H1 (cell line): ENCODE results near the gene PASK. TPM values are rescaled to one million over a fixed set of nuclear protein-coding genes. Genes with fewer than 3 reads are reported as not detected.

Experiments used
- RBBP5 ChIP-seq: IDR thresholded peaks from 2 replicates; pipeline ENCODE4 v1.7.1; 2012; ENCODE audit warnings: low read depth, mild to moderate bottlenecking, inconsistent platforms, low read length, moderate library complexity, borderline replicate concordance
- YY1 ChIP-seq: IDR thresholded peaks from 2 replicates; pipeline ENCODE4 v1.6.1; 2011; ENCODE audit warnings: low read depth, mild to moderate bottlenecking, low read length
- polyA plus RNA-seq, 7 experiments: library from polyadenylated mRNA; depleted of rRNA in 3 of 7; stranded (reverse) in 5 of 7; unstranded in 2 of 7; fragments of >200 nt in 5 of 7; fragments of 200-250 nt in 2 of 7; gene quantifications; 1 replicate in 5 of 7; 2 replicates in 1 of 7; 4 replicates in 1 of 7; pipeline versions ENCODE4 v1.2.1 to v1.2.3, GENCODE V29; 2011 to 2013; ENCODE audit warnings: missing spikeins in 2 of 7, mixed read lengths in 2 of 7
- total RNA-seq: library from RNA; stranded (reverse); fragmentation: NEBNext Ultra II Directional; extraction: Animal tissue kit (Norgen Biotek cat#: 25700); gene quantifications from 2 replicates; pipeline ENCODE4 v1.2.1, GENCODE V29; 2021
- TF ChIP-seq, protein P1 (sequence below): fragments of 300-600 bp; sonication (generic); IDR thresholded peaks from 2 replicates; pipeline ENCODE4 v1.7.1; 2012; ENCODE audit warnings: low read length, moderate library complexity, mild to moderate bottlenecking, inconsistent platforms; ENCODE audit not compliant: insufficient replicate concordance
- TF ChIP-seq, protein P2 (sequence below): IDR thresholded peaks from 2 replicates; pipeline ENCODE4 v1.6.1; 2011; ENCODE audit warnings: low read length, improper control_type of control experiment

PASK gene
- total and polyA plus RNA-seq, 2 of the 8 experiments (the other 6 are each of a cell fraction or from before 2014, with no cell fraction given), result 20.5 to 66.1 TPM

DNA sequence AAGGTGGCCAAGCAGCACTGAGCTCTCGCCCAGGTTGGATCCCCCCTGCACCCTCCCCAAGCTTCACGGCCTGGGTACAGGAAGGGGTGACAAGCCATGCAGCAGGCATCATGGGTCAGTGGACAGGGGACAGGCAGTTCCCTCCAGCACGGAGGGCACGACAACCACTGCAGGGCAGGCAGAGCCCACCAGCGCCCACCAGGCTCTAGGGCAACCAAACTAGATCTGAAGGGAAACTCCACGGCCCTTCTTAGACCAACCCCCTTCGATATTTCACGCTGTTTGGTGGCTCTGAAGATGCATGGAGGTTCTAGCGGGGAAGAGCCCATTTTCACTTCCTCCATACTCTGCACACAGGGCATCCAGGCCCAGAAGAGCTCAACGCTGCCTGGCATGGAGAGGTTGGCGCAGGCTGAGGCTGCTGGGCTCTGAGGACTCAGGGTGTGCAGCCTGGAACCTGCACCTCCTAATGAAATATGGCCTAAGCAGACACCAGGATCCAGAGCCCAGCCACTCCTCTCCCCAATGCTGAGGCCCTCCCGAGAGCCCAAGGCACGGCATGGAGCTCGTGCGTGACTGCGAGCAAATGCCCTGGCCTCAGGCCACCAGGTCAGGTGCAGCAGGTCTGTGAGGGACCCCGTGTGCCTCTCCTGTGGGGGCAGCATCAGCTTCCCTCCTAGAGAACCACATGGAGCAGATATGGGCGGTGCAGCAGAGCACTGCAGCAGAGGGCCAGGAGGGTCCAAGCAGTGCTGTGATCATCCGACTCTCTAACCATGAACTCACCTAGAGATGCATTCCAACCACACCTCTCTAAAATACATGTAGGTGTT lies 38.4 kb downstream of the PASK start (continued):
- TF ChIP-seq, protein P1, sequence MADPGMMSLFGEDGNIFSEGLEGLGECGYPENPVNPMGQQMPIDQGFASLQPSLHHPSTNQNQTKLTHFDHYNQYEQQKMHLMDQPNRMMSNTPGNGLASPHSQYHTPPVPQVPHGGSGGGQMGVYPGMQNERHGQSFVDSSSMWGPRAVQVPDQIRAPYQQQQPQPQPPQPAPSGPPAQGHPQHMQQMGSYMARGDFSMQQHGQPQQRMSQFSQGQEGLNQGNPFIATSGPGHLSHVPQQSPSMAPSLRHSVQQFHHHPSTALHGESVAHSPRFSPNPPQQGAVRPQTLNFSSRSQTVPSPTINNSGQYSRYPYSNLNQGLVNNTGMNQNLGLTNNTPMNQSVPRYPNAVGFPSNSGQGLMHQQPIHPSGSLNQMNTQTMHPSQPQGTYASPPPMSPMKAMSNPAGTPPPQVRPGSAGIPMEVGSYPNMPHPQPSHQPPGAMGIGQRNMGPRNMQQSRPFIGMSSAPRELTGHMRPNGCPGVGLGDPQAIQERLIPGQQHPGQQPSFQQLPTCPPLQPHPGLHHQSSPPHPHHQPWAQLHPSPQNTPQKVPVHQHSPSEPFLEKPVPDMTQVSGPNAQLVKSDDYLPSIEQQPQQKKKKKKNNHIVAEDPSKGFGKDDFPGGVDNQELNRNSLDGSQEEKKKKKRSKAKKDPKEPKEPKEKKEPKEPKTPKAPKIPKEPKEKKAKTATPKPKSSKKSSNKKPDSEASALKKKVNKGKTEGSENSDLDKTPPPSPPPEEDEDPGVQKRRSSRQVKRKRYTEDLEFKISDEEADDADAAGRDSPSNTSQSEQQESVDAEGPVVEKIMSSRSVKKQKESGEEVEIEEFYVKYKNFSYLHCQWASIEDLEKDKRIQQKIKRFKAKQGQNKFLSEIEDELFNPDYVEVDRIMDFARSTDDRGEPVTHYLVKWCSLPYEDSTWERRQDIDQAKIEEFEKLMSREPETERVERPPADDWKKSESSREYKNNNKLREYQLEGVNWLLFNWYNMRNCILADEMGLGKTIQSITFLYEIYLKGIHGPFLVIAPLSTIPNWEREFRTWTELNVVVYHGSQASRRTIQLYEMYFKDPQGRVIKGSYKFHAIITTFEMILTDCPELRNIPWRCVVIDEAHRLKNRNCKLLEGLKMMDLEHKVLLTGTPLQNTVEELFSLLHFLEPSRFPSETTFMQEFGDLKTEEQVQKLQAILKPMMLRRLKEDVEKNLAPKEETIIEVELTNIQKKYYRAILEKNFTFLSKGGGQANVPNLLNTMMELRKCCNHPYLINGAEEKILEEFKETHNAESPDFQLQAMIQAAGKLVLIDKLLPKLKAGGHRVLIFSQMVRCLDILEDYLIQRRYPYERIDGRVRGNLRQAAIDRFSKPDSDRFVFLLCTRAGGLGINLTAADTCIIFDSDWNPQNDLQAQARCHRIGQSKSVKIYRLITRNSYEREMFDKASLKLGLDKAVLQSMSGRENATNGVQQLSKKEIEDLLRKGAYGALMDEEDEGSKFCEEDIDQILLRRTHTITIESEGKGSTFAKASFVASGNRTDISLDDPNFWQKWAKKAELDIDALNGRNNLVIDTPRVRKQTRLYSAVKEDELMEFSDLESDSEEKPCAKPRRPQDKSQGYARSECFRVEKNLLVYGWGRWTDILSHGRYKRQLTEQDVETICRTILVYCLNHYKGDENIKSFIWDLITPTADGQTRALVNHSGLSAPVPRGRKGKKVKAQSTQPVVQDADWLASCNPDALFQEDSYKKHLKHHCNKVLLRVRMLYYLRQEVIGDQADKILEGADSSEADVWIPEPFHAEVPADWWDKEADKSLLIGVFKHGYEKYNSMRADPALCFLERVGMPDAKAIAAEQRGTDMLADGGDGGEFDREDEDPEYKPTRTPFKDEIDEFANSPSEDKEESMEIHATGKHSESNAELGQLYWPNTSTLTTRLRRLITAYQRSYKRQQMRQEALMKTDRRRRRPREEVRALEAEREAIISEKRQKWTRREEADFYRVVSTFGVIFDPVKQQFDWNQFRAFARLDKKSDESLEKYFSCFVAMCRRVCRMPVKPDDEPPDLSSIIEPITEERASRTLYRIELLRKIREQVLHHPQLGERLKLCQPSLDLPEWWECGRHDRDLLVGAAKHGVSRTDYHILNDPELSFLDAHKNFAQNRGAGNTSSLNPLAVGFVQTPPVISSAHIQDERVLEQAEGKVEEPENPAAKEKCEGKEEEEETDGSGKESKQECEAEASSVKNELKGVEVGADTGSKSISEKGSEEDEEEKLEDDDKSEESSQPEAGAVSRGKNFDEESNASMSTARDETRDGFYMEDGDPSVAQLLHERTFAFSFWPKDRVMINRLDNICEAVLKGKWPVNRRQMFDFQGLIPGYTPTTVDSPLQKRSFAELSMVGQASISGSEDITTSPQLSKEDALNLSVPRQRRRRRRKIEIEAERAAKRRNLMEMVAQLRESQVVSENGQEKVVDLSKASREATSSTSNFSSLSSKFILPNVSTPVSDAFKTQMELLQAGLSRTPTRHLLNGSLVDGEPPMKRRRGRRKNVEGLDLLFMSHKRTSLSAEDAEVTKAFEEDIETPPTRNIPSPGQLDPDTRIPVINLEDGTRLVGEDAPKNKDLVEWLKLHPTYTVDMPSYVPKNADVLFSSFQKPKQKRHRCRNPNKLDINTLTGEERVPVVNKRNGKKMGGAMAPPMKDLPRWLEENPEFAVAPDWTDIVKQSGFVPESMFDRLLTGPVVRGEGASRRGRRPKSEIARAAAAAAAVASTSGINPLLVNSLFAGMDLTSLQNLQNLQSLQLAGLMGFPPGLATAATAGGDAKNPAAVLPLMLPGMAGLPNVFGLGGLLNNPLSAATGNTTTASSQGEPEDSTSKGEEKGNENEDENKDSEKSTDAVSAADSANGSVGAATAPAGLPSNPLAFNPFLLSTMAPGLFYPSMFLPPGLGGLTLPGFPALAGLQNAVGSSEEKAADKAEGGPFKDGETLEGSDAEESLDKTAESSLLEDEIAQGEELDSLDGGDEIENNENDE, result no peak
- TF ChIP-seq YY1 (no peak), RBBP5 (no peak)
- TF ChIP-seq, protein P2, sequence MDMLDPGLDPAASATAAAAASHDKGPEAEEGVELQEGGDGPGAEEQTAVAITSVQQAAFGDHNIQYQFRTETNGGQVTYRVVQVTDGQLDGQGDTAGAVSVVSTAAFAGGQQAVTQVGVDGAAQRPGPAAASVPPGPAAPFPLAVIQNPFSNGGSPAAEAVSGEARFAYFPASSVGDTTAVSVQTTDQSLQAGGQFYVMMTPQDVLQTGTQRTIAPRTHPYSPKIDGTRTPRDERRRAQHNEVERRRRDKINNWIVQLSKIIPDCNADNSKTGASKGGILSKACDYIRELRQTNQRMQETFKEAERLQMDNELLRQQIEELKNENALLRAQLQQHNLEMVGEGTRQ, result no peak
